ENCODE results near the gene COL5A2.

COL5A2 gene

GRCh38 chr2:189109921-189110397 lies 69.6 kb downstream of the COL5A2 start:
- in situ Hi-C loops (cut with HindIII; ENCODE audit: low sequenced_read_pairs) = loop anchor here (10.0 to 25.0 kb wide), 2 partner anchors 65 to 302 kb away; partner anchors contain the start of gene COL5A2

GRCh38 chr2:189104934-189105333 lies 74.6 kb downstream of the COL5A2 start:
- no peak for DNase-seq (ENCODE audit: low read depth)
- in situ Hi-C loops (cut with HindIII; ENCODE audit: low sequenced_read_pairs) = loop anchor here (25.0 kb wide), 1 partner anchor 307 kb away; no protein-coding TSS in a partner anchor
- TF ChIP-seq CTCF (IDR thresholded peaks at IDR 0.05; ENCODE audit: low read depth, low read length, missing control alignments) = no peak
- no peak overlapping the region for H3K4me3 ChIP-seq (ENCODE audit: low read depth, low read length)

More at GRCh38 chr2:189109921-189110397, 69.6 kb downstream of the COL5A2 start:
- DNase-seq (ENCODE audit: low read depth) = no peak
- no peak overlapping the region for H3K4me3 ChIP-seq (ENCODE audit: low read depth, low read length)
- no peak for TF ChIP-seq CTCF (IDR thresholded peaks at IDR 0.05; ENCODE audit: low read depth, low read length, missing control alignments)

GRCh38 chr2:189102735-189103134 lies 76.8 kb downstream of the COL5A2 start:
- in situ Hi-C loops (cut with HindIII; ENCODE audit: low sequenced_read_pairs) = loop anchor here (25.0 kb wide), 1 partner anchor 310 kb away; no protein-coding TSS in a partner anchor
- DNase-seq (ENCODE audit: low read depth) = no peak
- TF ChIP-seq CTCF (IDR thresholded peaks at IDR 0.05; ENCODE audit: low read depth, low read length, missing control alignments) = no peak
- H3K4me3 ChIP-seq (ENCODE audit: low read depth, low read length) = no peak overlapping the region

- in situ Hi-C loops (cut with HindIII; ENCODE audit: low sequenced_read_pairs) = no loop called here
- H3K4me3 ChIP-seq (ENCODE audit: low read depth, low read length) = no peak overlapping the region
- no peak for TF ChIP-seq CTCF (IDR thresholded peaks at IDR 0.05; ENCODE audit: low read depth, low read length, missing control alignments)
- no peak for DNase-seq (ENCODE audit: low read depth)
Measured at GRCh38 chr2:189097934-189098333, 81.6 kb downstream of the COL5A2 start.

GRCh38 chr2:189096769-189097447 lies 82.7 kb downstream of the COL5A2 start:
- no peak for TF ChIP-seq CTCF (IDR thresholded peaks at IDR 0.05; ENCODE audit: low read depth, low read length, missing control alignments)
- DNase-seq (ENCODE audit: low read depth) = peak; percentile 81
- no peak overlapping the region for H3K4me3 ChIP-seq (ENCODE audit: low read depth, low read length)
- in situ Hi-C loops (cut with HindIII; ENCODE audit: low sequenced_read_pairs) = no loop called here

- no peak overlapping the region for H3K4me3 ChIP-seq (ENCODE audit: low read depth, low read length)
- in situ Hi-C loops (cut with HindIII; ENCODE audit: low sequenced_read_pairs) = no loop called here
- no peak for DNase-seq (ENCODE audit: low read depth)
- TF ChIP-seq CTCF (IDR thresholded peaks at IDR 0.05; ENCODE audit: low read depth, low read length, missing control alignments) = no peak
Measured at GRCh38 chr2:189095101-189095500, 84.5 kb downstream of the COL5A2 start.
